CD4-positive, CD25-positive, alpha-beta regulatory T cell (primary cell): ENCODE data around the gene ADAMTS16. TPM values are rescaled to one million over a fixed set of nuclear protein-coding genes. Genes with fewer than 3 reads are reported as not detected.
A peak's percentile ranks its signal among the peaks of the same experiment; 100 is the strongest.

Experiments used
- ATAC-seq, 2 donors: fragments of 150-1000 bp; cut with Tn5 transposase; one replicate each; pipeline ENCODE4 v1.10.0; 2021; ENCODE audit warnings: low read depth in 2 of 2, moderate number of reproducible peaks in 2 of 2, moderate library complexity in 1 of 2
- DNase-seq, 3 donors: peaks; one replicate each; pipeline versions ENCODE4 v3.0.0 to v3.0.0-alpha.2; 2012 to 2022; ENCODE audit warnings: mixed read lengths in 1 of 3
- H3K27ac ChIP-seq: one replicate; pipeline ENCODE4 v1.7.0; 2013; ENCODE audit warnings: mild to moderate bottlenecking, low read length; ENCODE audit not compliant: insufficient read depth, poor library complexity, severe bottlenecking
- H3K27me3 ChIP-seq: one replicate; pipeline ENCODE4 v1.7.0; 2013; ENCODE audit warnings: low read length; ENCODE audit not compliant: control insufficient read depth, insufficient read depth
- H3K36me3 ChIP-seq: one replicate; pipeline ENCODE4 v1.7.0; 2013; ENCODE audit warnings: mild to moderate bottlenecking, low read length, moderate library complexity; ENCODE audit not compliant: control insufficient read depth, insufficient read depth
- H3K4me1 ChIP-seq: 2 replicates; pipeline ENCODE4 v1.7.0; 2013; ENCODE audit warnings: mild to moderate bottlenecking, low read length; ENCODE audit not compliant: insufficient read depth, control insufficient read depth, poor library complexity, severe bottlenecking
- H3K4me3 ChIP-seq: one replicate; pipeline ENCODE4 v1.7.0; 2013; ENCODE audit warnings: low read depth, mild to moderate bottlenecking, low read length, moderate library complexity
- H3K9me3 ChIP-seq, 2 experiments: 1 replicate in 1 of 2; 2 replicates in 1 of 2; pipeline ENCODE4 v1.7.0; 2013; ENCODE audit warnings: low read length in 2 of 2, mild to moderate bottlenecking in 1 of 2, moderate library complexity in 1 of 2; ENCODE audit not compliant: control insufficient read depth in 2 of 2
- H3K27ac Mint-ChIP-seq, 3 donors: one replicate each; pipeline ENCODE4 v1.8.0; 2020 to 2022; ENCODE audit warnings: mild to moderate bottlenecking in 3 of 3, mixed read lengths in 3 of 3, moderate library complexity in 2 of 3
- H3K27me3 Mint-ChIP-seq: one replicate; pipeline ENCODE4 v1.8.0; 2022; ENCODE audit warnings: mild to moderate bottlenecking, mixed read lengths
- H3K36me3 Mint-ChIP-seq: one replicate; pipeline ENCODE4 v1.8.0; 2020; ENCODE audit warnings: mixed read lengths
- H3K4me1 Mint-ChIP-seq, 4 donors: one replicate each; pipeline ENCODE4 v1.8.0; 2020 to 2022; ENCODE audit warnings: mixed read lengths in 4 of 4, mild to moderate bottlenecking in 1 of 4
- H3K4me3 Mint-ChIP-seq, 4 donors: one replicate each; pipeline ENCODE4 v1.8.0; 2020 to 2022; ENCODE audit warnings: mild to moderate bottlenecking in 4 of 4, mixed read lengths in 4 of 4, moderate library complexity in 3 of 4
- H3K9me3 Mint-ChIP-seq, 7 donors: one replicate each; pipeline ENCODE4 v1.8.0; 2020 to 2022; ENCODE audit warnings: mixed read lengths in 7 of 7, mild to moderate bottlenecking in 3 of 7, moderate library complexity in 2 of 7
- polyA plus RNA-seq, 4 donors: library from polyadenylated mRNA; unstranded; fragments of 300-500 nt; fragmentation: Illumina TruSeq; gene quantifications; one replicate each; pipeline ENCODE4 v1.2.3, GENCODE V29; 2021
- total RNA-seq: library from RNA; stranded (reverse); gene quantifications from one replicate; pipeline ENCODE4 v1.2.3, GENCODE V29; 2022

The ADAMTS16 gene
- total and polyA plus RNA-seq, 5 donors from 2014 or later: not detected

DNA sequence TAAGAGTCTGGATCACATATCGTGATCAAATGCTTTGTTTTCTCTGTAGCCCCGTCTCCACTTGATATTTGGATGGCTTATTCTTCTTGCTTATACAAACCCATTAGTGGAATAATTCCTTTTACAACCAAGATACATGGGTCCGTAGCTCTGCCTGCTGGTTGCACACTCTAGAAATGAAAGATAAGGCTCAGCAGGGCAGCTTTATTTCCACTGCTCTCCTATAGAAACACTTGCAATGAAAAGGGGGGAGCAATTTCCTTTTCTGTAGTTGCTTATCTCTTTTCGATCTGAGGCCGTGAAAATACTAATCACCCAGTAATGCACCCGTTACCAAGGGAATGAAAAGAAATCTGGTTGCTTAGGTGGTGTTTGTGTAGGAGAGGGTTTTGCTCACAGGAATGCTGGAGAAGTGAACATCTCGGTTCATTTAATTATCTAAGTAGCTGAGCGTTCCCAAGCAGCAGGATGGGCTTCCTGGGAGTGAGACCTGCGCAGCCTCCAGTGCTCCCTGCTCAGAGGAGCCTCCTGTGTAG lies 131.7 kb downstream of the ADAMTS16 start:
- DNase-seq (no peak), ATAC-seq (no peak)
- Mint-ChIP-seq H3K27ac (no peak overlapping the region), H3K36me3 (no peaks in the 10 kb centered on the region), H3K4me3 (no peak overlapping the region), H3K27me3 (no peaks in the 10 kb centered on the region), H3K4me1 (no peaks in the 10 kb centered on the region), H3K9me3 (peaks cover 0 to 4% (median 0%) of the 10 kb centered on the region in 7 donors)
- no peak overlapping the region for H3K4me3 ChIP-seq
- H3K36me3 ChIP-seq: no peaks in the 10 kb centered on the region
- no peak overlapping the region for H3K27ac ChIP-seq
- no peaks in the 10 kb centered on the region for H3K9me3 ChIP-seq
- no peaks in the 10 kb centered on the region for H3K4me1 ChIP-seq
- no peaks in the 10 kb centered on the region for H3K27me3 ChIP-seq

DNA sequence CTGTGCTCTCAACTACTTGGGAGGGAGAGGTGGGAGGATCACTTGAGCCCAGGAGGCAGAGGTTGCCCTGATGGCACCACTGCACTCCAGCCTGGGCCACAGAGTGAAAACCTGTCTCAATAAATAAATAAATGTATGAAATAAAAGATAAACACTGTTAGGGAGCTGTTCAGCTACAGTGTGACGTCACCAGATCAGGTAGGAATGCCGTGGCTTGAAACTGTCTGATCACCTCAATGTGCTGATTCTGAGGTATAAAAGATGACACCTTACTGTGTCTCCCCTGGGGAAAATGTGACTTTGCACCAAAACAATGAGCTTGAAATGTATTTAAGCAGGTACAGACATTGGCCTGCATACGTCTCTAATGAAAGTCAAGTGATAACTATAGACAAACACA lies 133.3 kb downstream of the ADAMTS16 start:
- no peak overlapping the region for H3K4me3 Mint-ChIP-seq
- Histone ChIP-seq H3K27ac (no peak overlapping the region), H3K4me3 (no peak overlapping the region), H3K27me3 (no peaks in the 10 kb centered on the region), H3K9me3 (no peaks in the 10 kb centered on the region), H3K36me3 (no peaks in the 10 kb centered on the region), H3K4me1 (no peaks in the 10 kb centered on the region)
- ATAC-seq (no peak), DNase-seq (no peak)
- H3K36me3 Mint-ChIP-seq: no peaks in the 10 kb centered on the region
- no peaks in the 10 kb centered on the region for H3K4me1 Mint-ChIP-seq
- H3K9me3 Mint-ChIP-seq: peaks cover 0 to 4% (median 0%) of the 10 kb centered on the region in 7 donors
- H3K27me3 Mint-ChIP-seq: no peaks in the 10 kb centered on the region
- H3K27ac Mint-ChIP-seq: no peak overlapping the region

DNA sequence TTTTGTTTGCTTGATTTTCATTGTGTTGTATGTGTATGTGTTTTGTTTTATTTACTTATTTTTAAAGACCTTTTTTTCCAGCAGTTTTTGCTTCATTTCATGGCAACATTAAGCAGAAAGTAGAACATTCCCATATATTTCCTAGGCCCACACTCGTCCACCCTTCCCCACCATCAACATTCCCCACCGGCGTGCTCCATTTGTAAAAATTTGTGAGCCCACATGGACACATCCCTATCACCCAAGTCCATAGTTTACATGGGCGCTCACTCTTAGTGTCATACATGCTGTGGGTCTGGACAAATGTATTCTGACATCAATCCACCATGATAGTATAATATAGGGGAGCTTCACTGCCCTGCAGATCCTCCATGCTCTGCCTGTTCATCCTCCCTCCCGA lies 133.8 kb downstream of the ADAMTS16 start:
- ATAC-seq: no peak

DNA sequence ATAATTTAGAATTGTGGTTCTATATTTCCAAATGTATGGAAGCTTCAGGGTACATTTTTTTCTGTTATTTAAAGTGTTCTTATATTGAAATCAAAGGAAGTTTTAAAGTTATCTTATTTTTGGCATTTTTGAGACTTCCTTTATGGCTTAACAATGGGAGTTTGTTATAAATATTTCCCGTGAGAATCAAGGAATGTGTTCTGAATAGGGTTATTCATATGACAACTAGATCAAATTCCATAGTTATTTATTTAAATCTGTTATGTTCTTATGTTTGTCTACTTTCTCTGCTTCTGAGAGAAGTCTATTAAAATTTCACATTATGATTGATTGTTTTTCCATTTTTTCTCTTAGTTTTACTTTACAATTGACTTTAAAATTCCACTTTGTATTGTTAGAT lies 135.1 kb downstream of the ADAMTS16 start:
- Mint-ChIP-seq H3K9me3 (peaks cover 0 to 4% (median 0%) of the 10 kb centered on the region in 7 donors), H3K27me3 (no peaks in the 10 kb centered on the region), H3K4me3 (no peak overlapping the region), H3K27ac (no peak overlapping the region), H3K36me3 (no peaks in the 10 kb centered on the region), H3K4me1 (no peaks in the 10 kb centered on the region)
- Histone ChIP-seq H3K4me3 (no peak overlapping the region), H3K27ac (no peak overlapping the region), H3K9me3 (no peaks in the 10 kb centered on the region), H3K27me3 (no peaks in the 10 kb centered on the region), H3K4me1 (no peaks in the 10 kb centered on the region), H3K36me3 (no peaks in the 10 kb centered on the region)
- ATAC-seq (no peak), DNase-seq (no peak)

More for the DNA sequence above, 133.8 kb downstream of the ADAMTS16 start:
- H3K9me3 Mint-ChIP-seq: peaks cover 0 to 4% (median 0%) of the 10 kb centered on the region in 7 donors
- H3K9me3 ChIP-seq: no peaks in the 10 kb centered on the region
- H3K4me1 Mint-ChIP-seq: no peaks in the 10 kb centered on the region
- H3K36me3 ChIP-seq: no peaks in the 10 kb centered on the region
- no peaks in the 10 kb centered on the region for H3K36me3 Mint-ChIP-seq
- H3K4me3 Mint-ChIP-seq: no peak overlapping the region
- H3K4me1 ChIP-seq: no peaks in the 10 kb centered on the region
- no peaks in the 10 kb centered on the region for H3K27me3 Mint-ChIP-seq
- DNase-seq: no peak
- peak overlapping the region in 1 of 3 donors; percentile 80 for H3K27ac Mint-ChIP-seq
- no peak overlapping the region for H3K4me3 ChIP-seq
- H3K27ac ChIP-seq: no peak overlapping the region
- no peaks in the 10 kb centered on the region for H3K27me3 ChIP-seq

DNA sequence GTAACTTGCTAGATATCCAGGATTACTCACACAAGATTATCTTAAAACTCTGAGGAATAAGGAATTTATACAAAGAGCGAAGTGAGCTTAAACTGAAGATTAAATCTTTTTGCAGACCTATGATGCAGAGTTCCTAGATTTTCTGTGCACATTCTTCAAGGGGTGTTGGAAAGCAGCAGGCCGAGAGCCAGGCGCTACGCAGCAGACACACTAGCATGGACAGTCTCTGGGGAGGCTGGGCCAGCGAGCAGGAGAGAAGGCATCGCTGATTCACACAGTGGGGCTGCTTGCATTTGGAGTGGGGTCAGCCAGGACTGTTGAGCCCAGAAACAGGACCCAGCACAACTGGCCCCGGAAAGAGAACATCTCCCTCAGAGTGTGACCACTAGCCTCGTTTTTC lies 136.3 kb downstream of the ADAMTS16 start:
- H3K27ac ChIP-seq: no peak overlapping the region
- DNase-seq (no peak), ATAC-seq (no peak)
- H3K4me3 ChIP-seq: no peak overlapping the region
- Mint-ChIP-seq H3K27me3 (no peaks in the 10 kb centered on the region), H3K27ac (no peak overlapping the region), H3K36me3 (no peaks in the 10 kb centered on the region), H3K4me1 (no peaks in the 10 kb centered on the region), H3K4me3 (no peak overlapping the region), H3K9me3 (peaks cover 0 to 6% (median 0%) of the 10 kb centered on the region in 7 donors)
- no peaks in the 10 kb centered on the region for H3K4me1 ChIP-seq
- no peaks in the 10 kb centered on the region for H3K9me3 ChIP-seq
- no peaks in the 10 kb centered on the region for H3K36me3 ChIP-seq
- no peaks in the 10 kb centered on the region for H3K27me3 ChIP-seq

DNA sequence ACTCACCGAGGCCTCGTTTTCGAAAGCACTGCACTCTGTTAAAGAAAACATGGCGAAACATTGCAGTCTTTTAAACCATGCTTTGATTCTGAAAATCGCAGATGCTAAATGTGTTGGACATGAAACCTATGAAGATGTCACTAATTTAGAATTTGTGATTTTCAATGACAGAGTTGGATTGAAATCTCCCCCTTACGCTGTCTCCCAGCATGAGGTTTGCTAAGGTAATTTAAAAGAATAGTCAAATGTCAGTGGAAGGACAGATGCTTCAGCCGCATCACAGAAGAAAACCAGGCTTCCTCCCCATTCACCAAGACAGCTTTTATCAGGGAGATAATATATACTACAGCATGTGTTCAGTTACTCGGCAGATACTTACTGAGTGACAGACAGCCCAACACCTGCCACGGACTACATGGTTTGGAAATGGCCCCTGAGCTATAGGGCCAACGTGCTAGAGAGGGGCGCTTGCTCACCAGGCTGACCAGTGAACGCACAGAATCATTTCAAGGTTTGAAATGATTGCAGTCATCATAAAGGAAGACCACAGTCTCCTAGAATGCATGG lies 136.9 kb downstream of the ADAMTS16 start:
- Mint-ChIP-seq H3K27me3 (no peaks in the 10 kb centered on the region), H3K4me1 (no peaks in the 10 kb centered on the region), H3K36me3 (no peaks in the 10 kb centered on the region), H3K9me3 (peaks cover 0 to 6% (median 0%) of the 10 kb centered on the region in 7 donors), H3K4me3 (no peak overlapping the region), H3K27ac (no peak overlapping the region)
- no peaks in the 10 kb centered on the region for H3K27me3 ChIP-seq
- H3K27ac ChIP-seq: no peak overlapping the region
- DNase-seq (no peak), ATAC-seq (no peak)
- no peak overlapping the region for H3K4me3 ChIP-seq
- no peaks in the 10 kb centered on the region for H3K4me1 ChIP-seq
- no peaks in the 10 kb centered on the region for H3K9me3 ChIP-seq
- H3K36me3 ChIP-seq: no peaks in the 10 kb centered on the region

DNA sequence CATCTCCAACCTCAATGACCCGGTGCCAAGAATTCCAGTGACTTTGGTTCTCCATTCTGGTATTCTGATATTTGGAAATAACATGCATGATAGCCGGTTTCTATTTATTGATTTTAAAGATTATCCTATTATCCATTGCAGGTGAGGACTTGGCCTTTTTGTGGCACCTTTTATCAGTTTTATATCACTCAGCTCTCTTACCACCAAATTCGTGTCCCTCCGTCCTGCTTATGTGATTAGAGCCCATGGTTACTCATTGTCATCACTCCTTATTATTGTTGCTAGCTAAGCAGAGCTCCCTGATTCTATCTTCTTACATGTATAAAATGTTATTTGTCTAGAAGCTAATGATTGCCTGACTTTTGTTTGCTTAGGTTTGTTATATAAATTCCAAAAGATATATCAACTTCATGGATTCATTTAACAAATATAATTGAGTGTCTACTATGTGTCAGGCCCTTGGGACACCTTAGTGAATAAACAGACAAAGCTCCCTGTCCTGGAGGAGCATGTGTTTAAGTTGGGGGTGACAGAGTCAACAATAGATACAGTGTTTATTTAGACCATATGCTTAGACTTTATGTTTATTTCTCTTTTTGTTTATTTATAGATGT lies 138.2 kb downstream of the ADAMTS16 start:
- Mint-ChIP-seq H3K4me3 (peak overlapping the region in 1 of 4 donors; percentile 13), H3K27ac (no peak overlapping the region), H3K27me3 (no peaks in the 10 kb centered on the region), H3K9me3 (peaks cover 0 to 6% (median 0%) of the 10 kb centered on the region in 7 donors), H3K36me3 (no peaks in the 10 kb centered on the region), H3K4me1 (no peaks in the 10 kb centered on the region)
- H3K36me3 ChIP-seq: no peaks in the 10 kb centered on the region
- H3K9me3 ChIP-seq: peaks cover 0 to 2% of the 10 kb centered on the region in 2 experiments
- no peak for DNase-seq
- ATAC-seq: no peak
- H3K4me3 ChIP-seq: no peak overlapping the region
- H3K27me3 ChIP-seq: no peaks in the 10 kb centered on the region
- H3K4me1 ChIP-seq: no peaks in the 10 kb centered on the region
- no peak overlapping the region for H3K27ac ChIP-seq
